Caco-2 (cell line): Measurements from ENCODE around the gene TEC. TPM values are rescaled to one million over a fixed set of nuclear protein-coding genes. Genes with fewer than 3 reads are reported as not detected.

Experiments
- BruUV-seq: library from RNA; stranded (reverse); fragments of 400-500 nt; replicated peaks from 2 replicates; lab custom pipeline; 2021; lab: Mats Ljungman, UMichigan
- CTCF ChIA-PET: fragments of 300-600 bp; sonication (Branson Sonifier 250); formaldehyde crosslinking; loops from one replicate; lab custom pipeline; 2022; ENCODE audit warnings: antibody characterized with exemption; lab: Charles Lee
- POLR2A ChIA-PET: fragments of 300-600 bp; sonication (Branson Sonifier 250); formaldehyde crosslinking; loops from one replicate; lab custom pipeline; 2022; ENCODE audit warnings: antibody characterized with exemption; lab: Charles Lee
- DNase-seq, 2 experiments: peaks; one replicate each; pipeline versions ENCODE4 v3.0.0 to v3.0.0-alpha.2; 2020 to 2022
- H3K27me3 ChIP-seq: replicated peaks from 2 replicates; pipeline ENCODE4 v1.6.0; 2011; ENCODE audit warnings: low read length; ENCODE audit not compliant: control insufficient read depth, insufficient read depth
- H3K36me3 ChIP-seq: 2 replicates; pipeline ENCODE4 v1.5.1; 2011; ENCODE audit warnings: low read length; ENCODE audit not compliant: control insufficient read depth, insufficient read depth
- H3K4me1 ChIP-seq: fragments of 250-450 bp; sonication (Bioruptor Pico); 2 replicates; pipeline ENCODE4 v1.5.1; 2020; ENCODE audit warnings: mild to moderate bottlenecking
- H3K4me3 ChIP-seq: 2 replicates; pipeline ENCODE4 v1.5.1; 2011; ENCODE audit warnings: low read depth, mild to moderate bottlenecking, control low read depth, low read length
- H3K9me3 ChIP-seq: fragments of 250-450 bp; sonication (Bioruptor Pico); 2 replicates; pipeline ENCODE4 v1.5.1; 2020; ENCODE audit warnings: mild to moderate bottlenecking, moderate library complexity
- H3K27ac Mint-ChIP-seq: one replicate; pipeline ENCODE4 v1.8.0; 2022; ENCODE audit warnings: mixed read lengths; ENCODE audit not compliant: unreplicated experiment
- H3K27me3 Mint-ChIP-seq: one replicate; pipeline ENCODE4 v1.8.0; 2022; ENCODE audit warnings: mixed read lengths; ENCODE audit not compliant: insufficient read depth, unreplicated experiment
- H3K36me3 Mint-ChIP-seq: one replicate; pipeline ENCODE4 v1.8.0; 2022; ENCODE audit warnings: mild to moderate bottlenecking, mixed read lengths; ENCODE audit not compliant: insufficient read depth, unreplicated experiment
- H3K4me1 Mint-ChIP-seq: one replicate; pipeline ENCODE4 v1.8.0; 2022; ENCODE audit warnings: low read depth, mixed read lengths; ENCODE audit not compliant: unreplicated experiment
- H3K4me3 Mint-ChIP-seq: one replicate; pipeline ENCODE4 v1.8.0; 2022; ENCODE audit warnings: mild to moderate bottlenecking, moderate library complexity, mixed read lengths; ENCODE audit not compliant: unreplicated experiment
- H3K9me3 Mint-ChIP-seq: one replicate; pipeline ENCODE4 v1.8.0; 2022; ENCODE audit warnings: mixed read lengths; ENCODE audit not compliant: unreplicated experiment
- CTCF ChIP-seq, 2 experiments: fragments of 200-600 bp in 1 of 2; IDR thresholded peaks; 1 replicate in 1 of 2; 2 replicates in 1 of 2; pipeline versions ENCODE4 v1.5.1 to v1.8.0; 2011 to 2022; ENCODE audit warnings: antibody characterized with exemption in 1 of 2, control low read depth in 1 of 2, inconsistent platforms in 1 of 2, low read depth in 1 of 2, low read length in 1 of 2, mild to moderate bottlenecking in 1 of 2, moderate library complexity in 1 of 2; ENCODE audit not compliant: insufficient read depth in 1 of 2, severe bottlenecking in 1 of 2, unreplicated experiment in 1 of 2
- intact Hi-C: fragments of 100-400 bp; cut with micrococcal nuclease; formaldehyde crosslinking; loops from one replicate; pipeline ENCODE4 v1.10.0; 2022; ENCODE audit not compliant: unreplicated experiment
- total RNA-seq: library from RNA; stranded (reverse); gene quantifications from 2 replicates; pipeline ENCODE4 v1.2.3, GENCODE V29; 2022

Gene TEC
- total RNA-seq, 1 experiment from 2014 or later = 2.0 TPM

DNA sequence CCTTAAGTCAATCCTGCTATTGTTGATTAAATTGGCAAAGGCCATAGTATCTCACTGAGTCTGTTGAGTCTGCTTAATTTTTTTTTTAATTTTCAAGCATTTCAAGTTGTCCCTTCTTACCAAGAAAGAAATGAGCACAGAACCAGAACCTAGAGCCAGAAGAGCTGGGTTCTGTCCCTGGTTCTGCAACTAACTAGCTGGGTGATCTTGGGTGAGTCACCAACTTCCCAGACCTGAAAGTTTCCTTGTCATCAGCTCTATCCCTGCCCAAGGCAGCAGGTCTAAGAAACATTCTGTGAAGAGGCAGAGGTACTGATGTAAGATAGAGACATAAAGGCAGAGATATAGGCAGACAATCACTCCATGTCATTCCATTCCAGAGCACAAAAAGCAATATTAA lies 17.3 kb downstream of the TEC start:
- intact Hi-C loops = no loop called here
- no peak for TF ChIP-seq CTCF (IDR thresholded peaks at IDR 0.05; ENCODE audit: insufficient read depth in 1 of 2, low read depth in 1 of 2, low read length in 1 of 2, severe bottlenecking in 1 of 2, unreplicated experiment in 1 of 2)
- H3K27ac Mint-ChIP-seq = no peak overlapping the region

GRCh38 chr4:48250980-48251379 lies 18.7 kb downstream of the TEC start:
- H3K9me3 Mint-ChIP-seq = peaks cover 8% of the 10 kb centered on the region
- H3K27me3 Mint-ChIP-seq = no peaks in the 10 kb centered on the region
- no peak for TF ChIP-seq CTCF (IDR thresholded peaks at IDR 0.05; ENCODE audit: insufficient read depth in 1 of 2, low read depth in 1 of 2, low read length in 1 of 2, severe bottlenecking in 1 of 2, unreplicated experiment in 1 of 2)
- no peak overlapping the region for H3K4me3 Mint-ChIP-seq
- no peaks in the 10 kb centered on the region for H3K27me3 ChIP-seq
- ChIA-PET CTCF (no interaction called here), POLR2A (no interaction called here)
- H3K36me3 Mint-ChIP-seq = no peaks in the 10 kb centered on the region
- no peaks in the 10 kb centered on the region for H3K9me3 ChIP-seq
- no peak overlapping the region for H3K27ac Mint-ChIP-seq
- H3K36me3 ChIP-seq = no peaks in the 10 kb centered on the region
- H3K4me1 Mint-ChIP-seq = no peaks in the 10 kb centered on the region
- no peak for DNase-seq
- 0 out of 2 replicates have a peak, but pooled peaks cover 5% of the 10 kb centered on the region for H3K4me1 ChIP-seq
- BruUV-seq = no TSS peak
- H3K4me3 ChIP-seq = no peak overlapping the region
- intact Hi-C loops = no loop called here

More for the DNA sequence above, 17.3 kb downstream of the TEC start:
- no peaks in the 10 kb centered on the region for H3K36me3 Mint-ChIP-seq
- H3K36me3 ChIP-seq = no peaks in the 10 kb centered on the region
- H3K4me1 ChIP-seq = 0 out of 2 replicates have a peak, but pooled peaks cover 5% of the 10 kb centered on the region
- no peaks in the 10 kb centered on the region for H3K27me3 ChIP-seq
- no peaks in the 10 kb centered on the region for H3K9me3 ChIP-seq
- no peak overlapping the region for H3K4me3 ChIP-seq
- no peaks in the 10 kb centered on the region for H3K4me1 Mint-ChIP-seq
- BruUV-seq = no TSS peak
- ChIA-PET POLR2A (interaction anchor here (0.6 kb wide), 1 partner anchor 571 kb away, joined by 3 read pairs; no protein-coding TSS in a partner anchor), CTCF (no interaction called here)
- H3K27me3 Mint-ChIP-seq = no peaks in the 10 kb centered on the region
- H3K9me3 Mint-ChIP-seq = peaks cover 8% of the 10 kb centered on the region
- no peak for DNase-seq
- H3K4me3 Mint-ChIP-seq = no peak overlapping the region

GRCh38 chr4:48250343-48250742 lies 19.3 kb downstream of the TEC start:
- Mint-ChIP-seq H3K9me3 (peaks cover 8% of the 10 kb centered on the region), H3K27me3 (no peaks in the 10 kb centered on the region), H3K27ac (no peak overlapping the region), H3K4me1 (no peaks in the 10 kb centered on the region), H3K4me3 (no peak overlapping the region), H3K36me3 (no peaks in the 10 kb centered on the region)
- no TSS peak for BruUV-seq
- TF ChIP-seq CTCF (IDR thresholded peaks at IDR 0.05; ENCODE audit: insufficient read depth in 1 of 2, low read depth in 1 of 2, low read length in 1 of 2, severe bottlenecking in 1 of 2, unreplicated experiment in 1 of 2) = no peak
- Histone ChIP-seq H3K4me3 (no peak overlapping the region), H3K27me3 (no peaks in the 10 kb centered on the region), H3K36me3 (no peaks in the 10 kb centered on the region), H3K9me3 (no peaks in the 10 kb centered on the region), H3K4me1 (0 out of 2 replicates have a peak, but pooled peaks cover 1% of the 10 kb centered on the region)
- intact Hi-C loops = no loop called here
- CTCF ChIA-PET = no interaction called here
- no peak for DNase-seq
- POLR2A ChIA-PET = no interaction called here
